HEK293 (cell line): ENCODE results near the gene IFNA7.
"Not testable (repeated sequence)": the region's sequence is repeated elsewhere in the genome, so short reads cannot be mapped to it uniquely, and the experiment has no call there.

Experiments used
- CTCF ChIA-PET: fragments of 350-600 bp; formaldehyde crosslinking; extraction: SDS; loops from one replicate; lab custom pipeline; 2021; ENCODE audit warnings: antibody characterized with exemption; lab: Yijun Ruan, JAX
- POLR2A ChIA-PET: fragments of 300-600 bp; formaldehyde crosslinking; extraction: SDS; loops from one replicate; lab custom pipeline; 2020; ENCODE audit warnings: antibody characterized with exemption, inconsistent platforms; lab: Yijun Ruan, JAX
- H3K27ac ChIP-seq: fragments of 200-500 bp; sonication (Bioruptor generic); 2 replicates; pipeline ENCODE4 v1.5.1; 2014; ENCODE audit warnings: low read depth, low read length, control low read depth, inconsistent platforms; ENCODE audit errors: extremely low read depth
- H3K36me3 ChIP-seq, 2 experiments: fragments of 200-500 bp in 1 of 2; sonication (Bioruptor generic) in 1 of 2; 1 replicate in 1 of 2; 2 replicates in 1 of 2; pipeline ENCODE4 v1.5.1; 2014 to 2017; ENCODE audit warnings: inconsistent platforms in 2 of 2, low read length in 2 of 2; ENCODE audit not compliant: control insufficient read depth in 2 of 2, insufficient read depth in 1 of 2
- H3K4me1 ChIP-seq: fragments of 200-500 bp; sonication (Bioruptor generic); 2 replicates; pipeline ENCODE4 v1.5.1; 2014; ENCODE audit warnings: mild to moderate bottlenecking, low read length, inconsistent platforms; ENCODE audit not compliant: control insufficient read depth, insufficient read depth
- H3K4me3 ChIP-seq: 2 replicates; pipeline ENCODE4 v1.5.1; 2011; ENCODE audit warnings: low read depth, mild to moderate bottlenecking, control low read depth, low read length, moderate library complexity
- H3K9me3 ChIP-seq: fragments of 200-500 bp; sonication (Bioruptor generic); 2 replicates; pipeline ENCODE4 v1.5.1; 2014; ENCODE audit warnings: low read depth, low read length, inconsistent platforms; ENCODE audit not compliant: control insufficient read depth, insufficient read depth
- GLI2 ChIP-seq: fragments of 450-650 bp; formaldehyde crosslinking; IDR thresholded peaks from 2 replicates; pipeline ENCODE4; 2017; ENCODE audit warnings: missing biosample characterization, missing genetic modification characterization, low read depth, borderline replicate concordance
- OVOL3 ChIP-seq: fragments of 450-650 bp; formaldehyde crosslinking; IDR thresholded peaks from 2 replicates; pipeline ENCODE4 v1.5.1; 2016; ENCODE audit warnings: missing biosample characterization, missing genetic modification characterization
- ZBTB1 ChIP-seq: fragments of 450-650 bp; formaldehyde crosslinking; IDR thresholded peaks from 2 replicates; pipeline ENCODE4 v1.5.1; 2016; ENCODE audit warnings: missing biosample characterization, missing genetic modification characterization
- ZBTB10 ChIP-seq: fragments of 450-650 bp; formaldehyde crosslinking; IDR thresholded peaks from 2 replicates; pipeline ENCODE4 v1.5.1; 2016; ENCODE audit warnings: missing biosample characterization, missing genetic modification characterization
- ZNF148 ChIP-seq: fragments of 450-650 bp; formaldehyde crosslinking; IDR thresholded peaks from 2 replicates; pipeline ENCODE4 v1.5.0; 2017; ENCODE audit warnings: missing biosample characterization, missing genetic modification characterization, borderline replicate concordance
- ZNF155 ChIP-seq: fragments of 450-650 bp; formaldehyde crosslinking; IDR thresholded peaks from 2 replicates; pipeline ENCODE4 v1.5.1; 2016; ENCODE audit warnings: missing biosample characterization, missing genetic modification characterization
- ZNF311 ChIP-seq: fragments of 450-650 bp; formaldehyde crosslinking; IDR thresholded peaks from 2 replicates; pipeline ENCODE4 v1.5.1; 2017; ENCODE audit warnings: missing biosample characterization, missing genetic modification characterization, borderline replicate concordance
- ZNF501 ChIP-seq: fragments of 450-650 bp; formaldehyde crosslinking; IDR thresholded peaks from 2 replicates; pipeline ENCODE4 v1.5.1; 2016; ENCODE audit warnings: missing biosample characterization, missing genetic modification characterization
- ZNF561 ChIP-seq: fragments of 450-650 bp; IDR thresholded peaks from 2 replicates; pipeline ENCODE4 v1.5.1; 2018; ENCODE audit warnings: missing biosample characterization, missing genetic modification characterization, borderline replicate concordance
- ZNF600 ChIP-seq: fragments of 450-650 bp; formaldehyde crosslinking; IDR thresholded peaks from 2 replicates; pipeline ENCODE4 v1.5.1; 2016; ENCODE audit warnings: missing biosample characterization, missing genetic modification characterization
- ZNF610 ChIP-seq: fragments of 450-650 bp; formaldehyde crosslinking; IDR thresholded peaks from 2 replicates; pipeline ENCODE4 v1.5.1; 2016; ENCODE audit warnings: missing biosample characterization, missing genetic modification characterization, borderline replicate concordance
- ZNF623 ChIP-seq: fragments of 450-650 bp; formaldehyde crosslinking; IDR thresholded peaks from 2 replicates; pipeline ENCODE4 v1.5.1; 2016; ENCODE audit warnings: missing biosample characterization, missing genetic modification characterization
- ZNF624 ChIP-seq: fragments of 450-650 bp; formaldehyde crosslinking; IDR thresholded peaks from 2 replicates; pipeline ENCODE4 v1.5.1; 2017; ENCODE audit warnings: missing biosample characterization, missing genetic modification characterization
- ZNF670 ChIP-seq: fragments of 450-650 bp; formaldehyde crosslinking; IDR thresholded peaks from 2 replicates; pipeline ENCODE4 v1.5.1; 2016; ENCODE audit warnings: missing biosample characterization, missing genetic modification characterization, low read depth
- ZNF707 ChIP-seq: fragments of 450-650 bp; formaldehyde crosslinking; IDR thresholded peaks from 2 replicates; pipeline ENCODE4 v1.5.1; 2016; ENCODE audit warnings: missing biosample characterization, missing genetic modification characterization
- ZNF792 ChIP-seq: fragments of 450-650 bp; formaldehyde crosslinking; IDR thresholded peaks from 2 replicates; pipeline ENCODE4 v1.5.1; 2016; ENCODE audit warnings: missing biosample characterization, missing genetic modification characterization
- TF ChIP-seq, protein P1 (sequence below): sonication (generic); formaldehyde crosslinking; IDR thresholded peaks from 2 replicates; pipeline ENCODE4 v1.8.1; 2022; ENCODE audit warnings: mild to moderate bottlenecking, moderate library complexity, missing genetic modification reagents
- TF ChIP-seq, protein P2 (sequence below): fragments of 450-650 bp; formaldehyde crosslinking; IDR thresholded peaks from 2 replicates; pipeline ENCODE4 v1.5.1; 2016; ENCODE audit warnings: missing biosample characterization, missing genetic modification characterization

Gene IFNA7

DNA sequence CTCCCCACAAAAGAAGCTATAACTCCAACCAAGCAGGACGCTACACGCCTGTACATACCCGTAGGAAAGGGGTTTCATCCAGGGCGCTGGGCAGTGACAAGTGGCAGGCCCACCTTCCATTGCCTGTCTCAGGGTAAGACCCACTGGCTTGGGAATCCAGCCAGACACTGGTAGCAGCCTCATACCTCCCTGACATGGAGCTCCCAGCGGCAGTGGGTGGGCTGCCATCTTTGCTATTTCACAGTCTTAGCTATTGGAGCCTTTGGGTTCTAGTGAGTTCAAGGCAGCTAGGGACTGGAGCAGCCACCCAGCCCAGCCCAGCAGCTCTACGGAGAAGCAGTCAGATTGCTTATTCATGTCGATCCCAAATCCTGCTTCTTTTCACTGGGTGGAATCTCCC, 8.3 kb upstream of the IFNA7 start:
- Histone ChIP-seq H3K4me3 (no peak overlapping the region), H3K4me1 (no peaks in the 10 kb centered on the region), H3K36me3 (no peaks in the 10 kb centered on the region), H3K9me3 (no peaks in the 10 kb centered on the region), H3K27ac (no peak overlapping the region)
- TF ChIP-seq ZNF670 (no peak), ZNF624 (no peak), ZNF600 (no peak), ZBTB10 (tag by site-specific recombination) (no peak), ZBTB1 (tag by site-specific recombination) (no peak), ZNF501 (tag by site-specific recombination) (no peak), ZNF623 (tag by site-specific recombination) (no peak), ZNF311 (tag by site-specific recombination) (no peak), OVOL3 (tag by site-specific recombination) (no peak), GLI2 (tag by site-specific recombination) (no peak), ZNF148 (tag by site-specific recombination) (no peak), ZNF707 (no peak), ZNF561 (tag by site-specific recombination) (no peak), ZNF792 (tag by site-specific recombination) (no peak), ZNF610 (tag by site-specific recombination) (no peak), ZNF155 (tag by site-specific recombination) (no peak)
- TF ChIP-seq, protein P1, sequence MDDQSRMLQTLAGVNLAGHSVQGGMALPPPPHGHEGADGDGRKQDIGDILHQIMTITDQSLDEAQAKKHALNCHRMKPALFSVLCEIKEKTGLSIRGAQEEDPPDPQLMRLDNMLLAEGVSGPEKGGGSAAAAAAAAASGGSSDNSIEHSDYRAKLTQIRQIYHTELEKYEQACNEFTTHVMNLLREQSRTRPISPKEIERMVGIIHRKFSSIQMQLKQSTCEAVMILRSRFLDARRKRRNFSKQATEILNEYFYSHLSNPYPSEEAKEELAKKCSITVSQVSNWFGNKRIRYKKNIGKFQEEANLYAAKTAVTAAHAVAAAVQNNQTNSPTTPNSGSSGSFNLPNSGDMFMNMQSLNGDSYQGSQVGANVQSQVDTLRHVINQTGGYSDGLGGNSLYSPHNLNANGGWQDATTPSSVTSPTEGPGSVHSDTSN: no peak
- TF ChIP-seq, protein P2, sequence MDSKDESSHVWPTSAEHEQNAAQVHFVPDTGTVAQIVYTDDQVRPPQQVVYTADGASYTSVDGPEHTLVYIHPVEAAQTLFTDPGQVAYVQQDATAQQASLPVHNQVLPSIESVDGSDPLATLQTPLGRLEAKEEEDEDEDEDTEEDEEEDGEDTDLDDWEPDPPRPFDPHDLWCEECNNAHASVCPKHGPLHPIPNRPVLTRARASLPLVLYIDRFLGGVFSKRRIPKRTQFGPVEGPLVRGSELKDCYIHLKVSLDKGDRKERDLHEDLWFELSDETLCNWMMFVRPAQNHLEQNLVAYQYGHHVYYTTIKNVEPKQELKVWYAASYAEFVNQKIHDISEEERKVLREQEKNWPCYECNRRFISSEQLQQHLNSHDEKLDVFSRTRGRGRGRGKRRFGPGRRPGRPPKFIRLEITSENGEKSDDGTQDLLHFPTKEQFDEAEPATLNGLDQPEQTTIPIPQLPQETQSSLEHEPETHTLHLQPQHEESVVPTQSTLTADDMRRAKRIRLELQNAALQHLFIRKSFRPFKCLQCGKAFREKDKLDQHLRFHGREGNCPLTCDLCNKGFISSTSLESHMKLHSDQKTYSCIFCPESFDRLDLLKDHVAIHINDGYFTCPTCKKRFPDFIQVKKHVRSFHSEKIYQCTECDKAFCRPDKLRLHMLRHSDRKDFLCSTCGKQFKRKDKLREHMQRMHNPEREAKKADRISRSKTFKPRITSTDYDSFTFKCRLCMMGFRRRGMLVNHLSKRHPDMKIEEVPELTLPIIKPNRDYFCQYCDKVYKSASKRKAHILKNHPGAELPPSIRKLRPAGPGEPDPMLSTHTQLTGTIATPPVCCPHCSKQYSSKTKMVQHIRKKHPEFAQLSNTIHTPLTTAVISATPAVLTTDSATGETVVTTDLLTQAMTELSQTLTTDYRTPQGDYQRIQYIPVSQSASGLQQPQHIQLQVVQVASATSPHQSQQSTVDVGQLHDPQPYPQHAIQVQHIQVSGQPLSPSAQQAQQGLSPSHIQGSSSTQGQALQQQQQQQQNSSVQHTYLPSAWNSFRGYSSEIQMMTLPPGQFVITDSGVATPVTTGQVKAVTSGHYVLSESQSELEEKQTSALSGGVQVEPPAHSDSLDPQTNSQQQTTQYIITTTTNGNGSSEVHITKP (tag by site-specific recombination): no peak
- POLR2A ChIA-PET: no interaction called here
- CTCF ChIA-PET: interaction anchor here (0.9 kb wide), 1 partner anchor 15 kb away, joined by 4 read pairs; no protein-coding TSS in a partner anchor

GRCh38 chr9:21207043-21207442, 5.0 kb upstream of the IFNA7 start, which contains the start of gene IFNA10:
Gene IFNA10, minus strand, starts transcription at chr9:21207143. Its CDS starts 46 bp downstream, at chr9:21207097.
- CTCF ChIA-PET: interaction anchor here (0.6 to 1.4 kb wide), 4 partner anchors 12 to 770 kb away, joined by 3 to 5 read pairs (median 5); no protein-coding TSS in a partner anchor

More at GRCh38 chr9:21207043-21207442, 5.0 kb upstream of the IFNA7 start, which contains the start of gene IFNA10:
- H3K36me3 ChIP-seq, H3K4me1 ChIP-seq, H3K27ac ChIP-seq, H3K9me3 ChIP-seq, POLR2A ChIA-PET, H3K4me3 ChIP-seq: not testable (repeated sequence)
